HEK293 (cell line): ENCODE data around the gene ABHD4.

Source experiments
- GLI2 ChIP-seq: fragments of 450-650 bp; formaldehyde crosslinking; IDR thresholded peaks from 2 replicates; pipeline ENCODE4; 2017; ENCODE audit warnings: missing biosample characterization, missing genetic modification characterization, low read depth, borderline replicate concordance
- KLF10 ChIP-seq: fragments of 450-650 bp; IDR thresholded peaks from 2 replicates; pipeline ENCODE4 v1.5.1; 2018; ENCODE audit warnings: missing biosample characterization, mild to moderate bottlenecking, missing genetic modification characterization
- MZF1 ChIP-seq: fragments of 450-650 bp; formaldehyde crosslinking; IDR thresholded peaks from 2 replicates; pipeline ENCODE4 v1.5.1; 2017; ENCODE audit warnings: missing biosample characterization, missing genetic modification characterization, borderline replicate concordance
- OSR2 ChIP-seq: fragments of 450-650 bp; formaldehyde crosslinking; IDR thresholded peaks from 2 replicates; pipeline ENCODE4 v1.5.1; 2016; ENCODE audit warnings: missing biosample characterization, missing genetic modification characterization
- PRDM1 ChIP-seq: fragments of 450-650 bp; formaldehyde crosslinking; IDR thresholded peaks from 2 replicates; pipeline ENCODE4; 2016; ENCODE audit warnings: missing biosample characterization, missing genetic modification characterization
- SCRT2 ChIP-seq: fragments of 450-650 bp; formaldehyde crosslinking; IDR thresholded peaks from 2 replicates; pipeline ENCODE4 v1.5.1; 2016; ENCODE audit warnings: missing biosample characterization, missing genetic modification characterization
- TCF7L2 ChIP-seq: IDR thresholded peaks from 2 replicates; pipeline ENCODE4 v1.6.1; 2011; ENCODE audit warnings: low read depth, mild to moderate bottlenecking, inconsistent platforms, low read length, moderate library complexity, borderline replicate concordance
- WT1 ChIP-seq: fragments of 450-650 bp; formaldehyde crosslinking; IDR thresholded peaks from 2 replicates; pipeline ENCODE4 v1.5.1; 2016; ENCODE audit warnings: missing biosample characterization, missing genetic modification characterization
- ZBTB48 ChIP-seq: fragments of 450-650 bp; formaldehyde crosslinking; IDR thresholded peaks from 2 replicates; pipeline ENCODE4 v1.5.1; 2016; ENCODE audit warnings: missing biosample characterization, missing genetic modification characterization
- ZNF112 ChIP-seq: fragments of 450-650 bp; formaldehyde crosslinking; IDR thresholded peaks from 2 replicates; pipeline ENCODE4 v1.5.0; 2017; ENCODE audit warnings: missing biosample characterization, missing genetic modification characterization
- ZNF132 ChIP-seq: fragments of 450-650 bp; formaldehyde crosslinking; IDR thresholded peaks from 2 replicates; pipeline ENCODE4 v1.5.1; 2017; ENCODE audit warnings: missing biosample characterization, missing genetic modification characterization, borderline replicate concordance
- ZNF16 ChIP-seq: fragments of 450-650 bp; formaldehyde crosslinking; IDR thresholded peaks from 2 replicates; pipeline ENCODE4 v1.5.1; 2016; ENCODE audit warnings: low read depth, missing biosample characterization, missing genetic modification characterization
- ZNF174 ChIP-seq: fragments of 450-650 bp; formaldehyde crosslinking; IDR thresholded peaks from 2 replicates; pipeline ENCODE4 v1.5.0; 2017; ENCODE audit warnings: missing biosample characterization, mild to moderate bottlenecking, missing genetic modification characterization
- ZNF2 ChIP-seq: fragments of 450-650 bp; formaldehyde crosslinking; IDR thresholded peaks from 2 replicates; pipeline ENCODE4 v1.5.1; 2016; ENCODE audit warnings: missing biosample characterization, missing genetic modification characterization
- ZNF211 ChIP-seq: fragments of 450-650 bp; formaldehyde crosslinking; IDR thresholded peaks from 2 replicates; pipeline ENCODE4 v1.5.1; 2016; ENCODE audit warnings: low read depth, missing biosample characterization, missing genetic modification characterization
- ZNF514 ChIP-seq: fragments of 450-650 bp; formaldehyde crosslinking; IDR thresholded peaks from 2 replicates; pipeline ENCODE4 v1.5.1; 2016; ENCODE audit warnings: missing biosample characterization, missing genetic modification characterization
- ZNF561 ChIP-seq: fragments of 450-650 bp; IDR thresholded peaks from 2 replicates; pipeline ENCODE4 v1.5.1; 2018; ENCODE audit warnings: missing biosample characterization, missing genetic modification characterization, borderline replicate concordance
- ZNF571 ChIP-seq: fragments of 450-650 bp; formaldehyde crosslinking; IDR thresholded peaks from 2 replicates; pipeline ENCODE4 v1.5.0; 2017; ENCODE audit warnings: missing biosample characterization, missing genetic modification characterization
- ZNF585B ChIP-seq: fragments of 450-650 bp; formaldehyde crosslinking; IDR thresholded peaks from 2 replicates; pipeline ENCODE4 v1.5.1; 2016; ENCODE audit warnings: missing biosample characterization, missing genetic modification characterization
- ZNF610 ChIP-seq: fragments of 450-650 bp; formaldehyde crosslinking; IDR thresholded peaks from 2 replicates; pipeline ENCODE4 v1.5.1; 2016; ENCODE audit warnings: missing biosample characterization, missing genetic modification characterization, borderline replicate concordance
- ZNF626 ChIP-seq: fragments of 450-650 bp; sonication (Bioruptor Pico); formaldehyde crosslinking; IDR thresholded peaks from 2 replicates; pipeline ENCODE4 v1.5.1; 2018; ENCODE audit warnings: missing biosample characterization, missing genetic modification characterization, inconsistent platforms
- ZNF768 ChIP-seq: fragments of 450-650 bp; formaldehyde crosslinking; IDR thresholded peaks from 2 replicates; pipeline ENCODE4 v1.5.1; 2018; ENCODE audit warnings: missing biosample characterization, mild to moderate bottlenecking, missing genetic modification characterization
- ZNF777 ChIP-seq: fragments of 450-650 bp; formaldehyde crosslinking; IDR thresholded peaks from 2 replicates; pipeline ENCODE4 v1.5.1; 2017; ENCODE audit warnings: missing biosample characterization, missing genetic modification characterization, borderline replicate concordance
- TF ChIP-seq, protein P1 (sequence below): fragments of 450-650 bp; formaldehyde crosslinking; IDR thresholded peaks from 2 replicates; pipeline ENCODE4 v1.5.1; 2016; ENCODE audit warnings: missing biosample characterization, missing genetic modification characterization
- TF ChIP-seq, protein P2 (sequence below): fragments of 450-650 bp; formaldehyde crosslinking; IDR thresholded peaks from 2 replicates; pipeline ENCODE4 v1.5.1; 2017; ENCODE audit warnings: missing biosample characterization, missing genetic modification characterization
- TF ChIP-seq, protein P3 (sequence below): fragments of 450-650 bp; formaldehyde crosslinking; IDR thresholded peaks from 2 replicates; pipeline ENCODE4 v1.5.1; 2016; ENCODE audit warnings: missing biosample characterization, missing genetic modification characterization
- TF ChIP-seq, protein P4 (sequence below): fragments of 450-650 bp; formaldehyde crosslinking; IDR thresholded peaks from 2 replicates; pipeline ENCODE4 v1.5.1; 2016; ENCODE audit warnings: missing biosample characterization, missing genetic modification characterization, low read depth
- TF ChIP-seq, protein P5 (sequence below): fragments of 450-650 bp; formaldehyde crosslinking; IDR thresholded peaks from 2 replicates; pipeline ENCODE4 v1.5.1; 2017; ENCODE audit warnings: missing biosample characterization, missing genetic modification characterization
- TF ChIP-seq, protein P6 (sequence below): fragments of 450-650 bp; formaldehyde crosslinking; IDR thresholded peaks from 2 replicates; pipeline ENCODE4 v1.5.1; 2017; ENCODE audit warnings: missing biosample characterization, missing genetic modification characterization
- TF ChIP-seq, protein P7 (sequence below): fragments of 450-650 bp; IDR thresholded peaks from 2 replicates; pipeline ENCODE4 v1.5.1; 2018; ENCODE audit warnings: missing biosample characterization, missing genetic modification characterization

ABHD4 gene

DNA sequence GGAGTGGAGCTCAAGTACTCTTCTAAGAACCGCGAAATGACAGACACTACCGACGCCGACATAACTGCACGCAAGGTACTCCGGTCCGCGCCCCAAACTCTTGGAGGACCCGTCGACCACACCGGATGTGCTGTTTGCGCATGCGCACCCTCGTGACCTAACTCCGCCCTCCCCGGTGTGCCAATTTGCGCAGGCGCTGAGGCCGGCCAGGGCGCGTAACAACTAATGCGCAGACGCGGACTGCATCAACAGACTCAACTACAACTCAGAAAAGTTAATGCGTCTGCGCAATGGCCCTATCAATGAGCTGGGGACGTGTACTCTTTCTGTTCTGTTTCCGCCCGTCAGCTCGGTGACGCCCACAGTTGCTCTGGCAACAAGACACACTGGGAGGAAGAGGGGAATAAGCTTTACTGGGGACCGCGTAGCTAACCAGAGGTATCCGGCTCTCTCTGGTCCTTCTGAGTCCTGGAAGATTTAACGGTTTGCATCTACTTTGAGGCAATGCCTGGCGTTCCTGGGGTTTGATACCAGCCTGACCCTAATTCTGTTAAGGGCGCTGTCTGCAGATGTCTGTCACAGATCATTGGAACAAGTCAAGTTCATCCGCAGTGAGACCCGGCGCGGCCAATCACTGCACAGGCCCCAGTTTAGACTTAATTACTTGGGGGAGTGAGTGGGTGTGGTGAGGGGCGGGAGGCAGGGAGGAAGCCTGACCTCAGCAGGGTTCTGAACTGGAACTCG is 8.8 kb upstream of the ABHD4 start, which contains the start of gene DAD1 (continued):
- TF ChIP-seq, protein P1, sequence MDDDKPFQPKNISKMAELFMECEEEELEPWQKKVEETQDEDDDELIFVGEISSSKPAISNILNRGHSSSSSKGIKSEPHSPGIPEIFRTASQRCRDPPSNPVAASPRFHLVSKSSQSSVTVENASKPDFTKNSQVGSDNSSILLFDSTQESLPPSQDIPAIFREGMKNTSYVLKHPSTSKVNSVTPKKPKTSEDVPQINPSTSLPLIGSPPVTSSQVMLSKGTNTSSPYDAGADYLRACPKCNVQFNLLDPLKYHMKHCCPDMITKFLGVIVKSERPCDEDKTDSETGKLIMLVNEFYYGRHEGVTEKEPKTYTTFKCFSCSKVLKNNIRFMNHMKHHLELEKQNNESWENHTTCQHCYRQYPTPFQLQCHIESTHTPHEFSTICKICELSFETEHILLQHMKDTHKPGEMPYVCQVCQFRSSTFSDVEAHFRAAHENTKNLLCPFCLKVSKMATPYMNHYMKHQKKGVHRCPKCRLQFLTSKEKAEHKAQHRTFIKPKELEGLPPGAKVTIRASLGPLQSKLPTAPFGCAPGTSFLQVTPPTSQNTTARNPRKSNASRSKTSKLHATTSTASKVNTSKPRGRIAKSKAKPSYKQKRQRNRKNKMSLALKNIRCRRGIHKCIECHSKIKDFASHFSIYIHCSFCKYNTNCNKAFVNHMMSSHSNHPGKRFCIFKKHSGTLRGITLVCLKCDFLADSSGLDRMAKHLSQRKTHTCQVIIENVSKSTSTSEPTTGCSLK (tag by site-specific recombination) = no peak
- no peak for TF ChIP-seq ZNF132 (tag by site-specific recombination)
- TF ChIP-seq ZNF211 (tag by site-specific recombination) = no peak
- no peak for TF ChIP-seq ZNF514 (tag by site-specific recombination)
- TF ChIP-seq, protein P2, sequence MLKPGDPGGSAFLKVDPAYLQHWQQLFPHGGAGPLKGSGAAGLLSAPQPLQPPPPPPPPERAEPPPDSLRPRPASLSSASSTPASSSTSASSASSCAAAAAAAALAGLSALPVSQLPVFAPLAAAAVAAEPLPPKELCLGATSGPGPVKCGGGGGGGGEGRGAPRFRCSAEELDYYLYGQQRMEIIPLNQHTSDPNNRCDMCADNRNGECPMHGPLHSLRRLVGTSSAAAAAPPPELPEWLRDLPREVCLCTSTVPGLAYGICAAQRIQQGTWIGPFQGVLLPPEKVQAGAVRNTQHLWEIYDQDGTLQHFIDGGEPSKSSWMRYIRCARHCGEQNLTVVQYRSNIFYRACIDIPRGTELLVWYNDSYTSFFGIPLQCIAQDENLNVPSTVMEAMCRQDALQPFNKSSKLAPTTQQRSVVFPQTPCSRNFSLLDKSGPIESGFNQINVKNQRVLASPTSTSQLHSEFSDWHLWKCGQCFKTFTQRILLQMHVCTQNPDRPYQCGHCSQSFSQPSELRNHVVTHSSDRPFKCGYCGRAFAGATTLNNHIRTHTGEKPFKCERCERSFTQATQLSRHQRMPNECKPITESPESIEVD (tag by site-specific recombination) = no peak
- no peak for TF ChIP-seq ZNF571 (tag by site-specific recombination)
- TF ChIP-seq ZNF561 (tag by site-specific recombination) = no peak
- no peak for TF ChIP-seq OSR2
- peak; percentile 41; the same call in 1 of the 2 replicates for TF ChIP-seq ZBTB48 (tag by site-specific recombination)
- no peak for TF ChIP-seq ZNF777 (tag by site-specific recombination)
- no peak for TF ChIP-seq ZNF2 (tag by site-specific recombination)
- TF ChIP-seq, protein P3, sequence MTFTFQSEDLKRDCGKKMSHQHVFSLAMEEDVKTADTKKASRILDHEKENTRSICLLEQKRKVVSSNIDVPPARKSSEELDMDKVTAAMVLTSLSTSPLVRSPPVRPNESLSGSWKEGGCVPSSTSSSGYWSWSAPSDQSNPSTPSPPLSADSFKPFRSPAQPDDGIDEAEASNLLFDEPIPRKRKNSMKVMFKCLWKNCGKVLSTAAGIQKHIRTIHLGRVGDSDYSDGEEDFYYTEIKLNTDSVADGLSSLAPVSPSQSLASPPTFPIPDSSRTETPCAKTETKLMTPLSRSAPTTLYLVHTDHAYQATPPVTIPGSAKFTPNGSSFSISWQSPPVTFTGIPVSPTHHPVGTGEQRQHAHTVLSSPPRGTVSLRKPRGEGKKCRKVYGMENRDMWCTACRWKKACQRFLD = no peak
- no peak for TF ChIP-seq ZNF174 (tag by site-specific recombination)
- no peak for TF ChIP-seq ZNF16
- TF ChIP-seq ZNF112 (tag by site-specific recombination) = no peak
- TF ChIP-seq, protein P4, sequence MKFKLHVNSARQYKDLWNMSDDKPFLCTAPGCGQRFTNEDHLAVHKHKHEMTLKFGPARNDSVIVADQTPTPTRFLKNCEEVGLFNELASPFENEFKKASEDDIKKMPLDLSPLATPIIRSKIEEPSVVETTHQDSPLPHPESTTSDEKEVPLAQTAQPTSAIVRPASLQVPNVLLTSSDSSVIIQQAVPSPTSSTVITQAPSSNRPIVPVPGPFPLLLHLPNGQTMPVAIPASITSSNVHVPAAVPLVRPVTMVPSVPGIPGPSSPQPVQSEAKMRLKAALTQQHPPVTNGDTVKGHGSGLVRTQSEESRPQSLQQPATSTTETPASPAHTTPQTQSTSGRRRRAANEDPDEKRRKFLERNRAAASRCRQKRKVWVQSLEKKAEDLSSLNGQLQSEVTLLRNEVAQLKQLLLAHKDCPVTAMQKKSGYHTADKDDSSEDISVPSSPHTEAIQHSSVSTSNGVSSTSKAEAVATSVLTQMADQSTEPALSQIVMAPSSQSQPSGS (tag by site-specific recombination) = no peak
- TF ChIP-seq, protein P5, sequence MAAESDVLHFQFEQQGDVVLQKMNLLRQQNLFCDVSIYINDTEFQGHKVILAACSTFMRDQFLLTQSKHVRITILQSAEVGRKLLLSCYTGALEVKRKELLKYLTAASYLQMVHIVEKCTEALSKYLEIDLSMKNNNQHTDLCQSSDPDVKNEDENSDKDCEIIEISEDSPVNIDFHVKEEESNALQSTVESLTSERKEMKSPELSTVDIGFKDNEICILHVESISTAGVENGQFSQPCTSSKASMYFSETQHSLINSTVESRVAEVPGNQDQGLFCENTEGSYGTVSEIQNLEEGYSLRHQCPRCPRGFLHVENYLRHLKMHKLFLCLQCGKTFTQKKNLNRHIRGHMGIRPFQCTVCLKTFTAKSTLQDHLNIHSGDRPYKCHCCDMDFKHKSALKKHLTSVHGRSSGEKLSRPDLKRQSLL (tag by site-specific recombination) = no peak
- TF ChIP-seq PRDM1 (tag by site-specific recombination) = no peak
- no peak for TF ChIP-seq ZNF768 (tag by site-specific recombination)
- peak; percentile 85 for TF ChIP-seq KLF10 (tag by site-specific recombination)
- no peak for TF ChIP-seq ZNF585B
- TF ChIP-seq, protein P6, sequence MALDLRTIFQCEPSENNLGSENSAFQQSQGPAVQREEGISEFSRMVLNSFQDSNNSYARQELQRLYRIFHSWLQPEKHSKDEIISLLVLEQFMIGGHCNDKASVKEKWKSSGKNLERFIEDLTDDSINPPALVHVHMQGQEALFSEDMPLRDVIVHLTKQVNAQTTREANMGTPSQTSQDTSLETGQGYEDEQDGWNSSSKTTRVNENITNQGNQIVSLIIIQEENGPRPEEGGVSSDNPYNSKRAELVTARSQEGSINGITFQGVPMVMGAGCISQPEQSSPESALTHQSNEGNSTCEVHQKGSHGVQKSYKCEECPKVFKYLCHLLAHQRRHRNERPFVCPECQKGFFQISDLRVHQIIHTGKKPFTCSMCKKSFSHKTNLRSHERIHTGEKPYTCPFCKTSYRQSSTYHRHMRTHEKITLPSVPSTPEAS (tag by site-specific recombination) = no peak
- peak; percentile 73 for TF ChIP-seq WT1 (tag by site-specific recombination)
- no peak for TF ChIP-seq TCF7L2
- no peak for TF ChIP-seq ZNF626 (tag by site-specific recombination)
- TF ChIP-seq ZNF610 (tag by site-specific recombination) = no peak
- no peak for TF ChIP-seq SCRT2 (tag by site-specific recombination)
- 0 out of 2 replicates have a peak, but pooled peaks have one; percentile 43 for TF ChIP-seq MZF1 (tag by site-specific recombination)
- no peak for TF ChIP-seq GLI2 (tag by site-specific recombination)
- TF ChIP-seq, protein P7, sequence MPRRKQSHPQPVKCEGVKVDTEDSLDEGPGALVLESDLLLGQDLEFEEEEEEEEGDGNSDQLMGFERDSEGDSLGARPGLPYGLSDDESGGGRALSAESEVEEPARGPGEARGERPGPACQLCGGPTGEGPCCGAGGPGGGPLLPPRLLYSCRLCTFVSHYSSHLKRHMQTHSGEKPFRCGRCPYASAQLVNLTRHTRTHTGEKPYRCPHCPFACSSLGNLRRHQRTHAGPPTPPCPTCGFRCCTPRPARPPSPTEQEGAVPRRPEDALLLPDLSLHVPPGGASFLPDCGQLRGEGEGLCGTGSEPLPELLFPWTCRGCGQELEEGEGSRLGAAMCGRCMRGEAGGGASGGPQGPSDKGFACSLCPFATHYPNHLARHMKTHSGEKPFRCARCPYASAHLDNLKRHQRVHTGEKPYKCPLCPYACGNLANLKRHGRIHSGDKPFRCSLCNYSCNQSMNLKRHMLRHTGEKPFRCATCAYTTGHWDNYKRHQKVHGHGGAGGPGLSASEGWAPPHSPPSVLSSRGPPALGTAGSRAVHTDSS (tag by site-specific recombination) = peak; percentile 50
